HepG2 (cell line): ENCODE measurements around the gene PRR27. TPM values are rescaled to one million over a fixed set of nuclear protein-coding genes. Genes with fewer than 3 reads are reported as not detected.
A peak's percentile ranks its signal among the peaks of the same experiment; 100 is the strongest.

Experiments used
- ATAC-seq: fragments of 200-7000 bp; cut with Tn5 transposase; 3 replicates; pipeline ENCODE4 v1.9.1; 2020; ENCODE audit warnings: mild to moderate bottlenecking, moderate library complexity
- BruUV-seq: library from RNA; stranded (reverse); fragments of 400-500 nt; replicated peaks from 2 replicates; lab custom pipeline; 2021; lab: Mats Ljungman, UMichigan
- CTCF ChIA-PET: fragments of 300-600 bp; formaldehyde crosslinking; extraction: SDS; loops from one replicate; lab custom pipeline; 2021; ENCODE audit warnings: low total read pairs, inconsistent platforms, low intra/inter-chr PET ratio; lab: Yijun Ruan, JAX
- POLR2A ChIA-PET: fragments of 350-600 bp; sonication (Branson Sonifier 250); formaldehyde crosslinking; loops from one replicate; lab custom pipeline; 2020; ENCODE audit warnings: antibody characterized with exemption, inconsistent platforms; lab: Yijun Ruan, JAX
- DNase-seq: peaks from one replicate; pipeline ENCODE4 v3.0.0-alpha.2; 2015; ENCODE audit warnings: low spot score
- FAIRE-seq: peaks from 3 replicates; lab custom pipeline; 2011; peaks lifted over from hg19 to GRCh38; lab: Jason Lieb, UNC
- H2AFZ ChIP-seq: one replicate; pipeline ENCODE4 v1.6.1; 2011; ENCODE audit warnings: low read length, inconsistent platforms
- H3K27ac ChIP-seq: fragments of 300-600 bp; 3 replicates; pipeline ENCODE4 v1.8.0; 2011; ENCODE audit warnings: mixed run types, mild to moderate bottlenecking, mixed read lengths, low read length, inconsistent platforms; ENCODE audit not compliant: insufficient read depth; ENCODE audit errors: extremely low read length
- H3K27me3 ChIP-seq, 2 experiments: fragments of 200-600 bp in 1 of 2; 2 replicates in 1 of 2; 3 replicates in 1 of 2; pipeline versions ENCODE4 v1.6.0 to v1.8.0; 2011; ENCODE audit warnings: low read length in 2 of 2, mild to moderate bottlenecking in 2 of 2, moderate library complexity in 2 of 2, inconsistent platforms in 1 of 2; ENCODE audit not compliant: insufficient read depth in 2 of 2, control insufficient read depth in 1 of 2
- H3K36me3 ChIP-seq, 2 experiments: fragments of 200-600 bp in 1 of 2; replicated peaks in 1 of 2; 2 replicates in 1 of 2; 3 replicates in 1 of 2; pipeline versions ENCODE4 v1.5.1 to v1.8.0; 2011; ENCODE audit warnings: low read length in 2 of 2, inconsistent platforms in 1 of 2; ENCODE audit not compliant: insufficient read depth in 2 of 2, control insufficient read depth in 1 of 2
- H3K4me1 ChIP-seq: 2 replicates; pipeline ENCODE4 v1.5.1; 2012; ENCODE audit warnings: low read length, inconsistent platforms; ENCODE audit not compliant: insufficient read depth
- H3K4me2 ChIP-seq: 2 replicates; pipeline ENCODE4 v1.6.0; 2011; ENCODE audit warnings: low read depth, low read length, inconsistent platforms
- H3K4me3 ChIP-seq, 3 experiments: fragments of 200-600 bp in 1 of 3; sonication (generic), shearing (Covaris generic) in 1 of 3; replicated peaks in 1 of 3; 2 replicates each; pipeline ENCODE4 v1.5.1; 2011 to 2016; ENCODE audit warnings: low read length in 3 of 3, inconsistent platforms in 2 of 3, low read depth in 2 of 3, mild to moderate bottlenecking in 2 of 3, control low read depth in 1 of 3, mixed read lengths in 1 of 3; ENCODE audit not compliant: insufficient read depth in 1 of 3
- H3K79me2 ChIP-seq: one replicate; pipeline ENCODE4 v1.6.1; 2011; ENCODE audit warnings: low read length, inconsistent platforms; ENCODE audit not compliant: insufficient read depth
- H3K9ac ChIP-seq: 2 replicates; pipeline ENCODE4 v1.6.0; 2011; ENCODE audit warnings: mild to moderate bottlenecking, low read depth, low read length, inconsistent platforms; ENCODE audit not compliant: insufficient read depth
- H3K9me3 ChIP-seq: 2 replicates; pipeline ENCODE4 v1.5.1; 2012; ENCODE audit warnings: mild to moderate bottlenecking, low read length
- H4K20me1 ChIP-seq: 2 replicates; pipeline ENCODE4 v1.6.0; 2011; ENCODE audit warnings: inconsistent platforms, mild to moderate bottlenecking, low read length, moderate library complexity; ENCODE audit not compliant: insufficient read depth
- BORCS8-MEF2B ChIP-seq: sonication (generic); formaldehyde crosslinking; IDR thresholded peaks from 2 replicates; pipeline ENCODE4 v1.8.0; 2022; ENCODE audit warnings: mild to moderate bottlenecking, missing genetic modification reagents
- EEA1 ChIP-seq: sonication (generic); formaldehyde crosslinking; IDR thresholded peaks from 2 replicates; pipeline ENCODE4 v1.5.1; 2020; ENCODE audit warnings: mild to moderate bottlenecking, missing genetic modification reagents, borderline replicate concordance
- HNF4G ChIP-seq, 2 experiments: sonication (generic) in 1 of 2; formaldehyde crosslinking in 1 of 2; IDR thresholded peaks; 2 replicates each; pipeline versions ENCODE4 v1.4.0 to v1.6.1; 2011 to 2020; ENCODE audit warnings: borderline replicate concordance in 2 of 2, low read depth in 2 of 2, mild to moderate bottlenecking in 2 of 2, low read length in 1 of 2, missing genetic modification reagents in 1 of 2, moderate library complexity in 1 of 2
- PRMT3 ChIP-seq: sonication (generic); formaldehyde crosslinking; IDR thresholded peaks from 2 replicates; pipeline ENCODE4 v1.8.1; 2022; ENCODE audit warnings: low read depth, mild to moderate bottlenecking, moderate library complexity, missing genetic modification reagents, borderline replicate concordance
- ZMYM4 ChIP-seq: sonication (generic); formaldehyde crosslinking; IDR thresholded peaks from 2 replicates; pipeline ENCODE4 v1.8.1; 2023; ENCODE audit warnings: mild to moderate bottlenecking, missing genetic modification reagents
- ZNF34 ChIP-seq: sonication (generic); formaldehyde crosslinking; IDR thresholded peaks from 2 replicates; pipeline ENCODE4 v1.4.0; 2020; ENCODE audit warnings: mild to moderate bottlenecking, missing genetic modification reagents, borderline replicate concordance
- ZNF607 ChIP-seq: sonication (generic); formaldehyde crosslinking; IDR thresholded peaks from 2 replicates; pipeline ENCODE4 v1.5.1; 2020; ENCODE audit warnings: missing genetic modification reagents, mild to moderate bottlenecking, borderline replicate concordance
- ZNF672 ChIP-seq: sonication (generic); formaldehyde crosslinking; IDR thresholded peaks from 2 replicates; pipeline ENCODE4 v1.8.1; 2022; ENCODE audit warnings: missing genetic modification reagents
- ZSCAN20 ChIP-seq: sonication (generic); formaldehyde crosslinking; IDR thresholded peaks from 2 replicates; pipeline ENCODE4 v1.4.0; 2020; ENCODE audit warnings: missing genetic modification reagents, mild to moderate bottlenecking, borderline replicate concordance
- WGBS: methylation state at CpG from one replicate; pipeline ENCODE4 v1.1.6; 2017; ENCODE audit warnings: low lambda C conversion rate; 5-methylcytosine and 5-hydroxymethylcytosine counted together
- in situ Hi-C: cut with HindIII; loops from 2 replicates; pipeline ENCODE4 v1.10.0; 2017; ENCODE audit warnings: low pct_unique_long_range_greater_than_20kb; ENCODE audit not compliant: extremely low pct_ligation_motif_present
- intact Hi-C: fragments of 100-400 bp; cut with micrococcal nuclease; formaldehyde crosslinking; loops from one replicate; pipeline ENCODE4 v1.10.0; 2022; ENCODE audit not compliant: unreplicated experiment
- polyA plus RNA-seq, 8 experiments: library from polyadenylated mRNA; depleted of rRNA in 3 of 8; stranded (reverse) in 7 of 8; unstranded in 1 of 8; fragments of >200 nt; fragmentation: Illumina TruSeq in 4 of 8; extraction: Trizol in 4 of 8; gene quantifications; 2 replicates each; pipeline versions ENCODE4 v1.2.1 to v1.2.3, GENCODE V29; 2011 to 2016; ENCODE audit warnings: low read depth in 4 of 8, missing spikeins in 1 of 8, mixed read lengths in 1 of 8; ENCODE audit not compliant: insufficient read depth in 1 of 8
- total RNA-seq, 5 experiments: library from RNA; depleted of rRNA; stranded (reverse); fragments of >200 nt; fragmentation: Illumina TruSeq; extraction: Trizol; gene quantifications; 2 replicates each; pipeline ENCODE4 v1.2.3, GENCODE V29; 2016; ENCODE audit warnings: low read depth in 1 of 5
- TF ChIP-seq, protein P1 (sequence below): sonication (generic); formaldehyde crosslinking; IDR thresholded peaks from 2 replicates; pipeline ENCODE4 v1.8.0; 2022; ENCODE audit warnings: mild to moderate bottlenecking, missing genetic modification reagents; ENCODE audit not compliant: insufficient replicate concordance
- TF ChIP-seq, protein P2 (sequence below): sonication (generic); formaldehyde crosslinking; conservative IDR thresholded peaks from 2 replicates; pipeline ENCODE4 v1.4.0; 2020; ENCODE audit warnings: missing genetic modification reagents
- TF ChIP-seq, protein P3 (sequence below): sonication (generic); formaldehyde crosslinking; IDR thresholded peaks from 2 replicates; pipeline ENCODE4 v1.4.0; 2020; ENCODE audit warnings: missing genetic modification reagents
- TF ChIP-seq, protein P4 (sequence below): sonication (generic); formaldehyde crosslinking; IDR thresholded peaks from 2 replicates; pipeline ENCODE4 v1.4.0; 2020; ENCODE audit warnings: missing genetic modification reagents, borderline replicate concordance
- TF ChIP-seq, protein P5 (sequence below): sonication (generic); formaldehyde crosslinking; IDR thresholded peaks from 2 replicates; pipeline ENCODE4 v1.4.0; 2020; ENCODE audit warnings: missing genetic modification reagents

PRR27 gene
- total and polyA plus RNA-seq, 2 of the 13 experiments (the other 11 are each of a cell fraction or from before 2014, with no cell fraction given) = not detected

DNA sequence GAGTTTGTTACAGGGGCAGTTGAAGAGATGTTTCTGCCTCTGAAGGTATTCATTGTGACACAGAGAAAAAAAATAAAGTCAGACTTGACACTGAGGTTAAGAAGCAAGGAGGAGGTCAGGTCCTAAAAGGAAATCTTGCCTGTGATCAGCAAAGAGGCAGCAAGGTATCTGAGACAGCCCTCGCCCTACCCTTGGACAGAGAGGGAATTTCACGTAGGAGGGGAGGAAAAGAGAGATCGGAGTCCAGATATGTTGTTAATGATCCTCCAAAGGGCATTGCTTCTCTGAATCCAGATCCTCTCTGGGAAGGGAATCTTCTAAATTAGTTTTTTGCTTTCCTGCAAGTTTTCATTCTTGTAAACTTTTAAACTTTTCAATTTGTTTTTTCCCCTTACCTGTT, 15.3 kb upstream of the PRR27 start:
- Histone ChIP-seq H3K27me3 (no peaks in the 10 kb centered on the region), H3K4me2 (no peak overlapping the region), H3K4me3 (no peak overlapping the region), H3K36me3 (no peaks in the 10 kb centered on the region), H3K9ac (no peak overlapping the region), H3K79me2 (no peaks in the 10 kb centered on the region), H3K4me1 (peaks cover 15% of the 10 kb centered on the region), H3K27ac (no peak overlapping the region), H3K9me3 (no peaks in the 10 kb centered on the region), H2AFZ (peak overlapping the region; percentile 40), H4K20me1 (no peaks in the 10 kb centered on the region)
- ChIA-PET POLR2A (no interaction called here), CTCF (no interaction called here)
- FAIRE-seq (peak; percentile 28), DNase-seq (peak; percentile 2), ATAC-seq (peak; percentile 75)
- BruUV-seq = no TSS peak
- WGBS = 53% methylated on average over 3 of the region's 3 CpGs
- intact Hi-C loops (no loop called here), in situ Hi-C loops (no loop called here)
- TF ChIP-seq EEA1 (CRISPR knock-in tag) (no peak), ZSCAN20 (CRISPR knock-in tag) (no peak), PRMT3 (CRISPR knock-in tag) (no peak), ZNF34 (CRISPR knock-in tag) (no peak), BORCS8-MEF2B (no peak), ZNF607 (CRISPR knock-in tag) (no peak), ZNF672 (CRISPR knock-in tag) (no peak), HNF4G (IDR thresholded peaks at IDR 0.05; ENCODE audit: borderline replicate concordance, low read depth, low read length) (0 out of 2 replicates have a peak, but pooled peaks have one; percentile 19), HNF4G (CRISPR knock-in tag; IDR thresholded peaks at IDR 0.05; ENCODE audit: borderline replicate concordance, low read depth) (no peak), ZMYM4 (peak; percentile 63; the same call in 1 of the 2 replicates)
- TF ChIP-seq, protein P1, sequence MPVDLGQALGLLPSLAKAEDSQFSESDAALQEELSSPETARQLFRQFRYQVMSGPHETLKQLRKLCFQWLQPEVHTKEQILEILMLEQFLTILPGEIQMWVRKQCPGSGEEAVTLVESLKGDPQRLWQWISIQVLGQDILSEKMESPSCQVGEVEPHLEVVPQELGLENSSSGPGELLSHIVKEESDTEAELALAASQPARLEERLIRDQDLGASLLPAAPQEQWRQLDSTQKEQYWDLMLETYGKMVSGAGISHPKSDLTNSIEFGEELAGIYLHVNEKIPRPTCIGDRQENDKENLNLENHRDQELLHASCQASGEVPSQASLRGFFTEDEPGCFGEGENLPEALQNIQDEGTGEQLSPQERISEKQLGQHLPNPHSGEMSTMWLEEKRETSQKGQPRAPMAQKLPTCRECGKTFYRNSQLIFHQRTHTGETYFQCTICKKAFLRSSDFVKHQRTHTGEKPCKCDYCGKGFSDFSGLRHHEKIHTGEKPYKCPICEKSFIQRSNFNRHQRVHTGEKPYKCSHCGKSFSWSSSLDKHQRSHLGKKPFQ = no peak
- TF ChIP-seq, protein P2, sequence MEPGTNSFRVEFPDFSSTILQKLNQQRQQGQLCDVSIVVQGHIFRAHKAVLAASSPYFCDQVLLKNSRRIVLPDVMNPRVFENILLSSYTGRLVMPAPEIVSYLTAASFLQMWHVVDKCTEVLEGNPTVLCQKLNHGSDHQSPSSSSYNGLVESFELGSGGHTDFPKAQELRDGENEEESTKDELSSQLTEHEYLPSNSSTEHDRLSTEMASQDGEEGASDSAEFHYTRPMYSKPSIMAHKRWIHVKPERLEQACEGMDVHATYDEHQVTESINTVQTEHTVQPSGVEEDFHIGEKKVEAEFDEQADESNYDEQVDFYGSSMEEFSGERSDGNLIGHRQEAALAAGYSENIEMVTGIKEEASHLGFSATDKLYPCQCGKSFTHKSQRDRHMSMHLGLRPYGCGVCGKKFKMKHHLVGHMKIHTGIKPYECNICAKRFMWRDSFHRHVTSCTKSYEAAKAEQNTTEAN (CRISPR knock-in tag) = no peak
- TF ChIP-seq, protein P3, sequence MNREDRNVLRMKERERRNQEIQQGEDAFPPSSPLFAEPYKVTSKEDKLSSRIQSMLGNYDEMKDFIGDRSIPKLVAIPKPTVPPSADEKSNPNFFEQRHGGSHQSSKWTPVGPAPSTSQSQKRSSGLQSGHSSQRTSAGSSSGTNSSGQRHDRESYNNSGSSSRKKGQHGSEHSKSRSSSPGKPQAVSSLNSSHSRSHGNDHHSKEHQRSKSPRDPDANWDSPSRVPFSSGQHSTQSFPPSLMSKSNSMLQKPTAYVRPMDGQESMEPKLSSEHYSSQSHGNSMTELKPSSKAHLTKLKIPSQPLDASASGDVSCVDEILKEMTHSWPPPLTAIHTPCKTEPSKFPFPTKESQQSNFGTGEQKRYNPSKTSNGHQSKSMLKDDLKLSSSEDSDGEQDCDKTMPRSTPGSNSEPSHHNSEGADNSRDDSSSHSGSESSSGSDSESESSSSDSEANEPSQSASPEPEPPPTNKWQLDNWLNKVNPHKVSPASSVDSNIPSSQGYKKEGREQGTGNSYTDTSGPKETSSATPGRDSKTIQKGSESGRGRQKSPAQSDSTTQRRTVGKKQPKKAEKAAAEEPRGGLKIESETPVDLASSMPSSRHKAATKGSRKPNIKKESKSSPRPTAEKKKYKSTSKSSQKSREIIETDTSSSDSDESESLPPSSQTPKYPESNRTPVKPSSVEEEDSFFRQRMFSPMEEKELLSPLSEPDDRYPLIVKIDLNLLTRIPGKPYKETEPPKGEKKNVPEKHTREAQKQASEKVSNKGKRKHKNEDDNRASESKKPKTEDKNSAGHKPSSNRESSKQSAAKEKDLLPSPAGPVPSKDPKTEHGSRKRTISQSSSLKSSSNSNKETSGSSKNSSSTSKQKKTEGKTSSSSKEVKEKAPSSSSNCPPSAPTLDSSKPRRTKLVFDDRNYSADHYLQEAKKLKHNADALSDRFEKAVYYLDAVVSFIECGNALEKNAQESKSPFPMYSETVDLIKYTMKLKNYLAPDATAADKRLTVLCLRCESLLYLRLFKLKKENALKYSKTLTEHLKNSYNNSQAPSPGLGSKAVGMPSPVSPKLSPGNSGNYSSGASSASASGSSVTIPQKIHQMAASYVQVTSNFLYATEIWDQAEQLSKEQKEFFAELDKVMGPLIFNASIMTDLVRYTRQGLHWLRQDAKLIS (CRISPR knock-in tag) = no peak
- TF ChIP-seq, protein P4, sequence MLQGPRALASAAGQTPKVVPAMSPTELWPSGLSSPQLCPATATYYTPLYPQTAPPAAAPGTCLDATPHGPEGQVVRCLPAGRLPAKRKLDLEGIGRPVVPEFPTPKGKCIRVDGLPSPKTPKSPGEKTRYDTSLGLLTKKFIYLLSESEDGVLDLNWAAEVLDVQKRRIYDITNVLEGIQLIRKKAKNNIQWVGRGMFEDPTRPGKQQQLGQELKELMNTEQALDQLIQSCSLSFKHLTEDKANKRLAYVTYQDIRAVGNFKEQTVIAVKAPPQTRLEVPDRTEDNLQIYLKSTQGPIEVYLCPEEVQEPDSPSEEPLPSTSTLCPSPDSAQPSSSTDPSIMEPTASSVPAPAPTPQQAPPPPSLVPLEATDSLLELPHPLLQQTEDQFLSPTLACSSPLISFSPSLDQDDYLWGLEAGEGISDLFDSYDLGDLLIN = no peak
- TF ChIP-seq, protein P5, sequence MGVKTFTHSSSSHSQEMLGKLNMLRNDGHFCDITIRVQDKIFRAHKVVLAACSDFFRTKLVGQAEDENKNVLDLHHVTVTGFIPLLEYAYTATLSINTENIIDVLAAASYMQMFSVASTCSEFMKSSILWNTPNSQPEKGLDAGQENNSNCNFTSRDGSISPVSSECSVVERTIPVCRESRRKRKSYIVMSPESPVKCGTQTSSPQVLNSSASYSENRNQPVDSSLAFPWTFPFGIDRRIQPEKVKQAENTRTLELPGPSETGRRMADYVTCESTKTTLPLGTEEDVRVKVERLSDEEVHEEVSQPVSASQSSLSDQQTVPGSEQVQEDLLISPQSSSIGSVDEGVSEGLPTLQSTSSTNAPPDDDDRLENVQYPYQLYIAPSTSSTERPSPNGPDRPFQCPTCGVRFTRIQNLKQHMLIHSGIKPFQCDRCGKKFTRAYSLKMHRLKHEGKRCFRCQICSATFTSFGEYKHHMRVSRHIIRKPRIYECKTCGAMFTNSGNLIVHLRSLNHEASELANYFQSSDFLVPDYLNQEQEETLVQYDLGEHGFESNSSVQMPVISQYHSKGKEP (CRISPR knock-in tag) = no peak
